Activated CD8-positive, alpha-beta T cell treated with anti-CD3 and anti-CD28 coated beads, Interleukin-2, amount 10 ng/mL, durations not matched to agents 7 days and 5 days (primary cell): Measurements from ENCODE around the gene KIF5B. TPM values are rescaled to one million over a fixed set of nuclear protein-coding genes. Genes with fewer than 3 reads are reported as not detected.

Experiments
- ATAC-seq: fragments of 150-1000 bp; cut with Tn5 transposase; one replicate; pipeline ENCODE4 v1.10.0; 2021; ENCODE audit warnings: moderate library complexity
- CTCF ChIA-PET: fragments of 350-600 bp; sonication (Branson Sonifier 250); formaldehyde crosslinking; loops from one replicate; lab custom pipeline; 2021; ENCODE audit warnings: antibody characterized with exemption; lab: Charles Lee
- POLR2A ChIA-PET: fragments of 350-600 bp; sonication (Branson Sonifier 250); formaldehyde crosslinking; loops from one replicate; lab custom pipeline; 2021; ENCODE audit warnings: antibody characterized with exemption; lab: Charles Lee
- DNase-seq: peaks from one replicate; pipeline ENCODE4 v3.0.0-alpha.2; 2020
- H3K27ac Mint-ChIP-seq: one replicate; pipeline ENCODE4 v1.8.0; 2021; ENCODE audit warnings: mild to moderate bottlenecking, mixed read lengths
- H3K27me3 Mint-ChIP-seq: one replicate; pipeline ENCODE4 v1.8.0; 2021; ENCODE audit warnings: low read depth, mixed read lengths
- H3K36me3 Mint-ChIP-seq: one replicate; pipeline ENCODE4 v1.8.0; 2021; ENCODE audit warnings: low read depth, mixed read lengths
- H3K4me1 Mint-ChIP-seq: one replicate; pipeline ENCODE4 v1.8.0; 2021; ENCODE audit warnings: low read depth, mixed read lengths
- H3K4me3 Mint-ChIP-seq: one replicate; pipeline ENCODE4 v1.8.0; 2021; ENCODE audit warnings: mild to moderate bottlenecking, mixed read lengths
- H3K9me3 Mint-ChIP-seq: one replicate; pipeline ENCODE4 v1.8.0; 2022; ENCODE audit warnings: mixed read lengths; ENCODE audit not compliant: insufficient read depth
- total RNA-seq, 2 experiments: library from RNA; stranded (reverse); gene quantifications; one replicate each; pipeline ENCODE4 v1.2.3, GENCODE V29; 2021

Gene KIF5B
- total RNA-seq, 2 experiments from 2014 or later = 57.8 to 61.5 TPM

GRCh38 chr10:32039734-32040133 is 16.5 kb downstream of the KIF5B start:
- no peak for ATAC-seq
- peaks cover 62% of the 10 kb centered on the region for H3K36me3 Mint-ChIP-seq
- no peaks in the 10 kb centered on the region for H3K27me3 Mint-ChIP-seq
- H3K4me3 Mint-ChIP-seq = no peak overlapping the region
- no peaks in the 10 kb centered on the region for H3K9me3 Mint-ChIP-seq
- no peak overlapping the region for H3K27ac Mint-ChIP-seq
- ChIA-PET CTCF (no interaction called here), POLR2A (no interaction called here)
- DNase-seq = no peak
- peaks cover 36% of the 10 kb centered on the region for H3K4me1 Mint-ChIP-seq

GRCh38 chr10:32038777-32039176 is 17.4 kb downstream of the KIF5B start:
- Mint-ChIP-seq H3K36me3 (peaks cover 60% of the 10 kb centered on the region), H3K4me3 (no peak overlapping the region), H3K27me3 (no peaks in the 10 kb centered on the region), H3K4me1 (peaks cover 26% of the 10 kb centered on the region), H3K27ac (no peak overlapping the region), H3K9me3 (no peaks in the 10 kb centered on the region)
- ATAC-seq = no peak
- DNase-seq = no peak
- ChIA-PET CTCF (no interaction called here), POLR2A (interaction anchor here (0.7 kb wide), 1 partner anchor 12 kb away, joined by 3 read pairs; no protein-coding TSS in a partner anchor)

GRCh38 chr10:32036922-32037321 is 19.3 kb downstream of the KIF5B start:
- DNase-seq = no peak
- peaks cover 10% of the 10 kb centered on the region for H3K4me1 Mint-ChIP-seq
- POLR2A ChIA-PET = no interaction called here
- H3K4me3 Mint-ChIP-seq = no peak overlapping the region
- no peak overlapping the region for H3K27ac Mint-ChIP-seq
- H3K27me3 Mint-ChIP-seq = no peaks in the 10 kb centered on the region
- peaks cover 64% of the 10 kb centered on the region for H3K36me3 Mint-ChIP-seq
- CTCF ChIA-PET = interaction anchor here (1.2 kb wide), 1 partner anchor 175 kb away, joined by 3 read pairs; no protein-coding TSS in a partner anchor
- no peaks in the 10 kb centered on the region for H3K9me3 Mint-ChIP-seq
- ATAC-seq = no peak

- Mint-ChIP-seq H3K4me3 (no peak overlapping the region), H3K4me1 (peaks cover 3% of the 10 kb centered on the region), H3K27me3 (no peaks in the 10 kb centered on the region), H3K9me3 (no peaks in the 10 kb centered on the region), H3K36me3 (peaks cover 70% of the 10 kb centered on the region), H3K27ac (no peak overlapping the region)
- DNase-seq (no peak), ATAC-seq (no peak)
- CTCF ChIA-PET = no interaction called here
- POLR2A ChIA-PET = interaction anchor here (0.5 kb wide), 1 partner anchor 206 kb away, joined by 4 read pairs; no protein-coding TSS in a partner anchor
These were observed 21.2 kb downstream of the KIF5B start for GRCh38 chr10:32035038-32035437.

GRCh38 chr10:32033171-32033570 is 23.1 kb downstream of the KIF5B start:
- ChIA-PET POLR2A (no interaction called here), CTCF (interaction anchor here (1.2 kb wide), 1 partner anchor 10 kb away, joined by 5 read pairs; no protein-coding TSS in a partner anchor)
- Mint-ChIP-seq H3K4me3 (no peak overlapping the region), H3K27me3 (no peaks in the 10 kb centered on the region), H3K36me3 (peaks cover 77% of the 10 kb centered on the region), H3K4me1 (peaks cover 8% of the 10 kb centered on the region), H3K9me3 (no peaks in the 10 kb centered on the region), H3K27ac (no peak overlapping the region)
- ATAC-seq (no peak), DNase-seq (no peak)

GRCh38 chr10:32031920-32032319 is 24.3 kb downstream of the KIF5B start:
- Mint-ChIP-seq H3K4me1 (peaks cover 8% of the 10 kb centered on the region), H3K9me3 (no peaks in the 10 kb centered on the region), H3K27me3 (no peaks in the 10 kb centered on the region), H3K36me3 (peaks cover 78% of the 10 kb centered on the region), H3K4me3 (no peak overlapping the region), H3K27ac (no peak overlapping the region)
- POLR2A ChIA-PET = no interaction called here
- no peak for DNase-seq
- ATAC-seq = no peak
- CTCF ChIA-PET = no interaction called here

GRCh38 chr10:32031424-32031823 is 24.8 kb downstream of the KIF5B start:
- Mint-ChIP-seq H3K4me1 (peaks cover 8% of the 10 kb centered on the region), H3K9me3 (no peaks in the 10 kb centered on the region), H3K36me3 (peaks cover 77% of the 10 kb centered on the region), H3K4me3 (no peak overlapping the region), H3K27me3 (no peaks in the 10 kb centered on the region), H3K27ac (no peak overlapping the region)
- ATAC-seq (no peak), DNase-seq (no peak)
- ChIA-PET CTCF (no interaction called here), POLR2A (no interaction called here)

- Mint-ChIP-seq H3K27me3 (no peaks in the 10 kb centered on the region), H3K4me1 (peaks cover 8% of the 10 kb centered on the region), H3K4me3 (no peak overlapping the region), H3K27ac (no peak overlapping the region), H3K36me3 (peaks cover 67% of the 10 kb centered on the region), H3K9me3 (no peaks in the 10 kb centered on the region)
- ChIA-PET CTCF (interaction anchor here (0.9 kb wide), 1 partner anchor 16 kb away, joined by 3 read pairs; no protein-coding TSS in a partner anchor), POLR2A (no interaction called here)
- ATAC-seq = no peak
- DNase-seq = no peak
These were observed 27.5 kb downstream of the KIF5B start for GRCh38 chr10:32028710-32029109.

- DNase-seq = no peak
- Mint-ChIP-seq H3K9me3 (no peaks in the 10 kb centered on the region), H3K4me3 (no peak overlapping the region), H3K27me3 (no peaks in the 10 kb centered on the region), H3K36me3 (peaks cover 57% of the 10 kb centered on the region), H3K4me1 (no peaks in the 10 kb centered on the region), H3K27ac (no peak overlapping the region)
- no peak for ATAC-seq
- POLR2A ChIA-PET = no interaction called here
- CTCF ChIA-PET = interaction anchor here (0.7 to 1.4 kb wide), 3 partner anchors 19 to 1381 kb away, joined by 3 to 4 read pairs (median 3); no protein-coding TSS in a partner anchor
These were observed 33.0 kb downstream of the KIF5B start for GRCh38 chr10:32023264-32023663.

- CTCF ChIA-PET = interaction anchor here (0.6 to 1.4 kb wide), 2 partner anchors 11 to 87 kb away, joined by 3 to 6 read pairs; no protein-coding TSS in a partner anchor
- ATAC-seq (no peak), DNase-seq (no peak)
- Mint-ChIP-seq H3K27ac (no peak overlapping the region), H3K9me3 (no peaks in the 10 kb centered on the region), H3K4me1 (no peaks in the 10 kb centered on the region), H3K4me3 (no peak overlapping the region), H3K27me3 (no peaks in the 10 kb centered on the region), H3K36me3 (peaks cover 62% of the 10 kb centered on the region)
- POLR2A ChIA-PET = no interaction called here
These were observed 39.2 kb downstream of the KIF5B start for GRCh38 chr10:32017044-32017443.

- ATAC-seq (no peak), DNase-seq (no peak)
- Mint-ChIP-seq H3K36me3 (peaks cover 61% of the 10 kb centered on the region), H3K27me3 (no peaks in the 10 kb centered on the region), H3K4me1 (no peaks in the 10 kb centered on the region), H3K4me3 (no peak overlapping the region), H3K27ac (no peak overlapping the region), H3K9me3 (no peaks in the 10 kb centered on the region)
- CTCF ChIA-PET = interaction anchor here (0.9 kb wide), 1 partner anchor 153 kb away, joined by 3 read pairs; no protein-coding TSS in a partner anchor
- POLR2A ChIA-PET = no interaction called here
These were observed 40.8 kb downstream of the KIF5B start for GRCh38 chr10:32015386-32015785.

- DNase-seq = no peak
- H3K4me1 Mint-ChIP-seq = peaks cover 14% of the 10 kb centered on the region
- H3K9me3 Mint-ChIP-seq = no peaks in the 10 kb centered on the region
- no peaks in the 10 kb centered on the region for H3K27me3 Mint-ChIP-seq
- H3K4me3 Mint-ChIP-seq = no peak overlapping the region
- POLR2A ChIA-PET = no interaction called here
- H3K36me3 Mint-ChIP-seq = peaks cover 37% of the 10 kb centered on the region
- ATAC-seq = no peak
- CTCF ChIA-PET = interaction anchor here (1.0 to 2.1 kb wide), 2 partner anchors 11 to 145 kb away, joined by 3 to 6 read pairs; no protein-coding TSS in a partner anchor
- no peak overlapping the region for H3K27ac Mint-ChIP-seq
These were observed 49.2 kb downstream of the KIF5B start for GRCh38 chr10:32007026-32007425.
